Fibroblast of pulmonary artery (primary cell): ENCODE results near the gene ABHD1.

ENCODE experiments used
- DNase-seq: peaks from one replicate; pipeline ENCODE4 v3.0.0-alpha.2; 2010; ENCODE audit warnings: low read depth
- H3K4me3 ChIP-seq: replicated peaks from 2 replicates; pipeline ENCODE4 v1.5.1; 2011; ENCODE audit warnings: low read depth, mild to moderate bottlenecking, control low read depth, low read length, moderate library complexity
- CTCF ChIP-seq: IDR thresholded peaks from 2 replicates; pipeline ENCODE4 v1.5.1; 2011; ENCODE audit warnings: mild to moderate bottlenecking, control low read depth, low read length, inconsistent platforms; ENCODE audit errors: missing control alignments

The ABHD1 gene

GRCh38 chr2:27143285-27143684, 19.7 kb downstream of the ABHD1 start:
- TF ChIP-seq CTCF, result no peak
- DNase-seq, result no peak
- H3K4me3 ChIP-seq, result no peak overlapping the region

GRCh38 chr2:27145682-27146081, 22.1 kb downstream of the ABHD1 start:
- TF ChIP-seq CTCF, result no peak
- DNase-seq, result no peak
- H3K4me3 ChIP-seq, result no peak overlapping the region

GRCh38 chr2:27147935-27148334, 24.3 kb downstream of the ABHD1 start:
- no peak for DNase-seq
- no peak for TF ChIP-seq CTCF
- H3K4me3 ChIP-seq, result no peak overlapping the region

GRCh38 chr2:27148801-27149439, 25.3 kb downstream of the ABHD1 start, which contains the start of gene TCF23:
Gene TCF23 (plus strand): TSS chr2:27149004. CDS start chr2:27149134, 130 bp downstream.
- TF ChIP-seq CTCF, result no peak
- H3K4me3 ChIP-seq, result no peak within 1 kb of the TSS
- DNase-seq, result peak; percentile 39

GRCh38 chr2:27149570-27150405, 26.2 kb downstream of the ABHD1 start:
- DNase-seq, result no peak
- TF ChIP-seq CTCF, result no peak
- H3K4me3 ChIP-seq, result no peak overlapping the region

- no peak for TF ChIP-seq CTCF
- no peak overlapping the region for H3K4me3 ChIP-seq
- DNase-seq, result no peak
These were observed 27.1 kb downstream of the ABHD1 start for GRCh38 chr2:27150639-27151230.
